ENCODE results near the gene AGAP2. TPM values are rescaled to one million over a fixed set of nuclear protein-coding genes. Genes with fewer than 3 reads are reported as not detected.

AGAP2 gene
- total RNA-seq, 4 donors from 2014 or later = 1.2 to 125 (median 5.6) TPM

Other genes with a start within 250 kb of the AGAP2 start
- gene DDIT3, start 218.2 kb downstream of the AGAP2 start, total RNA-seq = 100 to 1,000 TPM in 2 of 4 donors, 10 to 100 TPM in 2; 27.6 to 338 (median 67.6) TPM
- gene MBD6, start 215.9 kb downstream of the AGAP2 start, total RNA-seq = 100 to 1,000 TPM in 1 of 4 donors, 10 to 100 TPM in 3; 36.6 to 155 (median 51.0) TPM
- gene DCTN2, start 191.6 kb downstream of the AGAP2 start, total RNA-seq = 100 to 1,000 TPM; 154 to 344 (median 175) TPM
- gene KIF5A, start 188.7 kb downstream of the AGAP2 start, total RNA-seq = 1 to 10 TPM; 1.3 to 6.2 (median 1.6) TPM
- 100 to 1,000 TPM in 1 of 4 donors, 10 to 100 TPM in 3; 38.4 to 308 (median 45.8) TPM for gene PIP4K2C, start 147.6 kb downstream of the AGAP2 start, total RNA-seq
- 10 to 100 TPM in 1 of 4 donors, 1 to 10 TPM in 3; 8.0 to 10.9 (median 9.6) TPM for gene DTX3, start 133.9 kb downstream of the AGAP2 start, total RNA-seq
- gene ARHGEF25, start 127.3 kb downstream of the AGAP2 start, total RNA-seq = 10 to 100 TPM in 3 of 4 donors, 1 to 10 TPM in 1; 6.6 to 35.9 (median 15.3) TPM
- 1 to 10 TPM in 2 of 4 donors, under 1 TPM in 1, not detected in 1; 0.68 to 6.4 (median 2.1) TPM for gene B4GALNT1, start 105.5 kb downstream of the AGAP2 start, total RNA-seq
- gene OS9, start 44.6 kb downstream of the AGAP2 start, total RNA-seq = 100 to 1,000 TPM; 187 to 362 (median 249) TPM
- gene TSPAN31, start 6.3 kb upstream of the AGAP2 start, total RNA-seq = 10 to 100 TPM; 20.6 to 73.3 (median 42.8) TPM
- 100 to 1,000 TPM in 1 of 4 donors, 10 to 100 TPM in 3; 20.9 to 194 (median 47.8) TPM for gene CDK4, start 13.6 kb upstream of the AGAP2 start, total RNA-seq
- gene MARCHF9, start 16.4 kb upstream of the AGAP2 start, total RNA-seq = 10 to 100 TPM in 2 of 4 donors, 1 to 10 TPM in 2; 1.5 to 24.1 (median 9.5) TPM
- 1 to 10 TPM in 2 of 4 donors, under 1 TPM in 1, not detected in 1; 0.40 to 2.5 (median 2.3) TPM for gene CYP27B1, start 28.3 kb upstream of the AGAP2 start, total RNA-seq
- 1 to 10 TPM; 4.1 to 7.1 (median 4.5) TPM for gene METTL1, start 33.4 kb upstream of the AGAP2 start, total RNA-seq
- gene EEF1AKMT3, start 33.9 kb upstream of the AGAP2 start, total RNA-seq = 1 to 10 TPM; 1.9 to 6.7 (median 4.3) TPM
- 10 to 100 TPM in 3 of 4 donors, 1 to 10 TPM in 1; 1.4 to 23.2 (median 18.9) TPM for gene TSFM, start 44.0 kb upstream of the AGAP2 start, total RNA-seq
- 10 to 100 TPM in 2 of 4 donors, 1 to 10 TPM in 2; 3.0 to 21.1 (median 9.1) TPM for gene AVIL, start 80.0 kb upstream of the AGAP2 start, total RNA-seq
- gene CTDSP2, start 108.0 kb upstream of the AGAP2 start, total RNA-seq = 100 to 1,000 TPM; 174 to 268 (median 231) TPM
- gene ATP23, start 202.8 kb upstream of the AGAP2 start, total RNA-seq = 10 to 100 TPM in 3 of 4 donors, under 1 TPM in 1; 0.80 to 41.8 (median 24.5) TPM

Measured in transverse colon (tissue), 4 donors.